Spinal cord (tissue), 10 donors: ENCODE measurements around the gene LNPEP. TPM values are rescaled to one million over a fixed set of nuclear protein-coding genes. Genes with fewer than 3 reads are reported as not detected.

ENCODE experiments used
- DNase-seq, 6 donors: peaks; one replicate each; pipeline versions ENCODE4 v3.0.0 to v3.0.0-alpha.2; 2013 to 2015; ENCODE audit warnings: low spot score in 6 of 6, low read depth in 4 of 6
- H3K27ac ChIP-seq: one replicate; pipeline ENCODE4 v1.5.1; 2013; ENCODE audit warnings: low read depth, low read length, control low read depth
- H3K27me3 ChIP-seq: one replicate; pipeline ENCODE4 v1.6.1; 2013; ENCODE audit warnings: low read length; ENCODE audit not compliant: control insufficient read depth, insufficient read depth
- H3K36me3 ChIP-seq: one replicate; pipeline ENCODE4 v1.6.1; 2013; ENCODE audit warnings: low read length; ENCODE audit not compliant: control insufficient read depth, insufficient read depth
- H3K4me1 ChIP-seq: one replicate; pipeline ENCODE4 v1.6.1; 2013; ENCODE audit warnings: low read length; ENCODE audit not compliant: control insufficient read depth, insufficient read depth
- H3K4me3 ChIP-seq: one replicate; pipeline ENCODE4 v1.5.1; 2013; ENCODE audit warnings: low read depth, low read length, control low read depth
- H3K9me3 ChIP-seq: one replicate; pipeline ENCODE4 v1.6.1; 2013; ENCODE audit warnings: low read length; ENCODE audit not compliant: control insufficient read depth, insufficient read depth
- WGBS: methylation state at CpG from one replicate; pipeline ENCODE4 v1.1.5; 2013; ENCODE audit warnings: missing lambda C conversion rate; ENCODE audit not compliant: insufficient coverage; 5-methylcytosine and 5-hydroxymethylcytosine counted together
- polyA plus RNA-seq, 2 donors: library from polyadenylated mRNA; unstranded; fragments of 120-200 nt; gene quantifications; one replicate each; pipeline ENCODE4 v1.2.1, GENCODE V29; 2013; ENCODE audit not compliant: insufficient read length in 2 of 2
- total RNA-seq, 2 donors: library from RNA; depleted of rRNA in 1 of 2; stranded (reverse); fragments of 120-200 nt in 1 of 2; fragments of >200 nt in 1 of 2; gene quantifications; one replicate each; pipeline versions ENCODE4 v1.2.3 to v1.2.4, GENCODE V29; 2013 to 2014
- donor health status: healthy.

The LNPEP gene
- total and polyA plus RNA-seq, 4 donors: 15.9 to 98.3 (median 28.4) TPM

DNA sequence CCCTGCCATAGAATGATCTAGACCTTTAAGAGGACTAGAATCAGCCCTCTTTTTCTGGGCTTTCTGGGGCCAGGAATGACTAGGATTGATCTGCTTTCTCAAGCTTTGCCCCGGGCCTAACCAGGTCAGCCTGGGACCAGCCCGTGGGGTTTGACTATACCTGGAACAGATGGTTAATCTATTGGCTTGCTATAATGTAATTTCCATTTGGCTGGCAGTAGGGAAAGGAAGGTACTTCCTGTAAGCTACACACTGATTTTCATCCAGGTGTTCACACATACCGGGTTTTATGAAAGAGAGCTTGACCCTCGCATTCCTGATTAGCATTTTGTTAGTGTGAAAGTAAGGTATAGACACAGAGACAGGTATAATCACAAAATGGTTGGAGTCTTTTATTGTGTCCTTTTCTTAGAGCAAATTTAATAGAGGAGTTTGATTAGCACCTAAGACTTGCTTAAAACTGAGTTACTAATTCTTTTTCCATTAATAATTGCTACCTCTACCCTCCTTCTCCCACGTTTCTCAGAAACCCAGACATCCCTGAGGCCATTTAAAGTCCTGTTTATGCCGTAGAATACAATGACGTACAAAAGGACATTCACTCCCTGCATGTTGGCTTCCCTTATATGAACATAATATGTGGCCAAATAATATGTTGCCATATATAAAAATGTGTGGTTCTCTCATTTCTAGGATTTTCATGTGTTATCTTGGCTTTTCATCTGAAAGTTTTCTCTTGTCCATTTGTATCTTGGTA, 17.3 kb downstream of the LNPEP start:
- H3K9me3 ChIP-seq: no peaks in the 10 kb centered on the region
- no CpG with 5 or more reads among the region's 7 CpGs for WGBS
- no peaks in the 10 kb centered on the region for H3K4me1 ChIP-seq
- no peak overlapping the region for H3K27ac ChIP-seq
- H3K27me3 ChIP-seq: no peaks in the 10 kb centered on the region
- no peak overlapping the region for H3K4me3 ChIP-seq
- H3K36me3 ChIP-seq: no peaks in the 10 kb centered on the region
- DNase-seq: no peak

DNA sequence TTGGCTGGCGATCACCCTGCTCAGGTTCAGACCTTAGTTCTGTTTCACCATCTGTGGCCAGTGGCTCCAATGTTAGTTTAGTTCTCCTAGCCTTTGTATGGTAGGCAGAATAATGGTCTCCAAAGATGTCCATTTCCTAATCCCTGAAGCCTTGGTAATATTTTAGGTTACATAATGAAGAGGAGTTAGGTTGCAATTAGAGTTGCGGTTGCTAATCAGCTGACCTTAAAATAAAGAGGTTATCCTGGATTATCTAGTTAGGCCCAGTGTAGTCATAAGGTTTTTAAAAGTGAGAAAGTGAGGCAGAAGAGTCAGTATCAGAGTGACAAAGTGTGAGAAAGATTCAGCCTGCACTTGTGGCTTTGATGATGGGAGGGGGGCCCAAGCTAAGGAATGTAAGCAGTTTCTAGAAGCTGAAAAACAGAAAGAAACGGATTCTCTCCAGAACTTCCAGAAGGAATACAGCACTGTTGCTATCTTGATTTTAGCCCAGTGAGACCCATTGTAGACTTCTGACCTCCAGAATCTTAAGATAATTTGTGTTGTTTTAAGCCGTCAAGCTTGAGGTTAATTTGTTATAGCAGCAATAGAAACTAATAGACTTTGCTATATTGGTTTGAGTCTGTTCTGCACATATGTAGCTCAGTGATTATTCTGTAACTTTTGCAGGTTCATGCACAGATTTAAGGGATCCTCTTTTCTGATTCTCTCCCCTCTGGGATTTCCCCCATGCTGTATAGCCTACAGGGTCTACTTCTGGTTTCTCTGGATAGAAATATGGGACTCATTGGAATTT, 21.6 kb downstream of the LNPEP start:
- no peaks in the 10 kb centered on the region for H3K27me3 ChIP-seq
- no peaks in the 10 kb centered on the region for H3K36me3 ChIP-seq
- no peak for DNase-seq
- no peak overlapping the region for H3K4me3 ChIP-seq
- H3K9me3 ChIP-seq: no peaks in the 10 kb centered on the region
- H3K4me1 ChIP-seq: no peaks in the 10 kb centered on the region
- 90% methylated on average over 2 of the region's 4 CpGs for WGBS
- no peak overlapping the region for H3K27ac ChIP-seq

DNA sequence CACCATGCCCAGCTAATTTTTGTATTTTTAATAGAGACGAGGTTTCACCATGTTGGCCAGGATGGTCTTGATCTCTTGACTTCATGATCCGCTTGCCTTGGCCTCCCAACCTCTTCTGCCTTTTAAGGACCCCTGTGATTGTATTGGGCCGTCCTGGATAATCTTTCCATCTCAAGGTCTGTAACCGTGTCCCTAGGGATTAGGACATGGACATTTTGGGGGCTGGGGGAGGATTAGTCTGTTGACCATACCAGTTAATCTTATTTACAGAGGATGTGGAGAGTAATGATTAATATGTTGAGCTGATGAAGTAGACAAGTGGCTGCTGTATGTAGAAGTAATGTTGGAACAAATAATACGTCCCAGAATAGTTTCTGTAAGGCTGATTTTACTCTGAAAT, 23.1 kb downstream of the LNPEP start:
- Histone ChIP-seq H3K27me3 (no peaks in the 10 kb centered on the region), H3K27ac (no peak overlapping the region), H3K4me3 (no peak overlapping the region), H3K9me3 (no peaks in the 10 kb centered on the region), H3K36me3 (no peaks in the 10 kb centered on the region), H3K4me1 (no peaks in the 10 kb centered on the region)
- WGBS: 93% methylated on average over 4 of the region's 5 CpGs
- DNase-seq: no peak

- Histone ChIP-seq H3K27me3 (no peaks in the 10 kb centered on the region), H3K36me3 (no peaks in the 10 kb centered on the region), H3K4me3 (no peak overlapping the region), H3K27ac (no peak overlapping the region), H3K9me3 (no peaks in the 10 kb centered on the region), H3K4me1 (no peaks in the 10 kb centered on the region)
- DNase-seq: no peak
- no CpG with 5 or more reads among the region's 1 CpG for WGBS
Measured at GRCh38 chr5:96961053-96961452, 25.2 kb downstream of the LNPEP start.

GRCh38 chr5:96962540-96962991, 26.7 kb downstream of the LNPEP start:
- H3K9me3 ChIP-seq: no peaks in the 10 kb centered on the region
- no peaks in the 10 kb centered on the region for H3K36me3 ChIP-seq
- peak in 1 of 6 donors; percentile 56 for DNase-seq
- H3K27me3 ChIP-seq: no peaks in the 10 kb centered on the region
- no peak overlapping the region for H3K27ac ChIP-seq
- H3K4me3 ChIP-seq: no peak overlapping the region
- 60% methylated on average over 1 of the region's 4 CpGs for WGBS
- no peaks in the 10 kb centered on the region for H3K4me1 ChIP-seq

DNA sequence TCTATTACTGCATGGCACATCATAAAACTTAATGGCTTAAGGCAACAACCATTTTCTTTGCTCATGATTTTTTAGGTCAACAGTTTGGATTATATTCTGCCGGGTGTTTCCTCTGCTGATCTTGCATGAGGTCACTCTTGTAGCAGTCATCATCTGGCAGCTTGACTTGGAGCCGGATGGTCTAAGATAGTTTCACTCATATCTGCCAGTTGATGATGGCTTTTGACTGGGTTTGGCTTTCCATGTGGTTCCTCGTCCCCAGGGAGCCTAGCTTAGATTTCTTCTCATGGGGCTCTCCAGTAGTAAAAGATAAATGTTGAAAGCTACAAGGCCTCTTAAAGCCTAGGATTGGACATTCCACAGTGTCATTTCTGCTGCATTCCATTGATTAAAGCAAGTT, 27.4 kb downstream of the LNPEP start:
- 82% methylated on average over 3 of the region's 3 CpGs for WGBS
- DNase-seq: peak in 1 of 6 donors; percentile 11

DNA sequence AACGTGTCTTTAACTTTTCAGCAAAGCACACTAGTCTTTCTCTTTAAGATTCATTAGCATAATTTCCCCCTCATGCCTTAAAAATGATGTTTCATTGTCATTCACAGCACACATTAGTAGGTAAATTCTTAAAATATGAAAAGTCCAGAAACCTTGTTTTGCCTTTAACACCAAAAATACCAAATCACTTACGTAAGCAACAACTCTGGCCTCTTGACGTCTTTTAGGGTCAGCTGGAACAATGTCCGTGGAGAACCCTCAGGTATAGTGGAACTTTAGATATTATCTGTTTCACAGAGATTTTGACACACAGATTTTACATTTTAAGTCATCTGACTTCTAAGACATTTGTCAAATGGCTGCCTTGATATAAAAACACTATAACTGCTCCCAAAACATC, 30.9 kb downstream of the LNPEP start:
- no peak overlapping the region for H3K4me3 ChIP-seq
- H3K4me1 ChIP-seq: peaks cover 3% of the 10 kb centered on the region
- WGBS: no CpG with 5 or more reads among the region's 4 CpGs
- no peak overlapping the region for H3K27ac ChIP-seq
- H3K36me3 ChIP-seq: no peaks in the 10 kb centered on the region
- no peaks in the 10 kb centered on the region for H3K27me3 ChIP-seq
- DNase-seq: no peak
- no peaks in the 10 kb centered on the region for H3K9me3 ChIP-seq

More for the DNA sequence above, 27.4 kb downstream of the LNPEP start:
- no peak overlapping the region for H3K4me3 ChIP-seq
- H3K27ac ChIP-seq: no peak overlapping the region
- no peaks in the 10 kb centered on the region for H3K4me1 ChIP-seq
- H3K36me3 ChIP-seq: no peaks in the 10 kb centered on the region
- no peaks in the 10 kb centered on the region for H3K9me3 ChIP-seq
- H3K27me3 ChIP-seq: no peaks in the 10 kb centered on the region

GRCh38 chr5:96967400-96967799, 31.5 kb downstream of the LNPEP start:
- H3K4me1 ChIP-seq: peaks cover 3% of the 10 kb centered on the region
- DNase-seq: no peak
- no peak overlapping the region for H3K27ac ChIP-seq
- WGBS: no CpG with 5 or more reads among the region's 1 CpG
- H3K36me3 ChIP-seq: no peaks in the 10 kb centered on the region
- no peak overlapping the region for H3K4me3 ChIP-seq
- H3K27me3 ChIP-seq: no peaks in the 10 kb centered on the region
- H3K9me3 ChIP-seq: no peaks in the 10 kb centered on the region

DNA sequence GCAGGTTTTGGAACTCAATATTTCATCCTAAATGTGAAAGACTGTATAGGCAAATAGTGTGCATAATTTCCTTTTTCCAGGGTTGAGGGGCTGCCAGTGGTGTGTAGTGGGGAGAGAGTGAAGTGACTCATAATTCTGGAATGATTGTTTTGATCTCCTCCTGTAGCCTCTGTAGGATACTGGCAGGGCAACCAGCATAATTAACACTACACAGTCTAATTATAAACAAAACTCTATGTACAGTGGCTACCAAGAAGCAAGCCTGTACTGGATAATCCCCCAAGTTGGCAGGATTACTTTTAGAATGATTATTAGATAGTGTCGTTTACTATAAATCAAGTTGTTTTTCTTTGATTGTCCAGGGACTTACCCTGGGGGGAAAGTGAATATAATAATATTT, 32.2 kb downstream of the LNPEP start:
- WGBS: no CpG with 5 or more reads among the region's 1 CpG
- no peaks in the 10 kb centered on the region for H3K9me3 ChIP-seq
- no peaks in the 10 kb centered on the region for H3K27me3 ChIP-seq
- H3K4me3 ChIP-seq: no peak overlapping the region
- H3K36me3 ChIP-seq: no peaks in the 10 kb centered on the region
- H3K4me1 ChIP-seq: peaks cover 3% of the 10 kb centered on the region
- no peak overlapping the region for H3K27ac ChIP-seq
- DNase-seq: peak in 1 of 6 donors; percentile 22
